Upper lobe of left lung (tissue), 4 donors: ENCODE results near the gene KCNIP1.

Experiments used
- CTCF ChIP-seq, 6 experiments: fragments of 450-650 bp in 4 of 6; fragments of 200-600 bp in 2 of 6; sonication (generic) in 2 of 6; IDR thresholded peaks; one replicate each; pipeline ENCODE4 v1.5.1; 2016 to 2019; ENCODE audit warnings: antibody characterized with exemption in 6 of 6
- EP300 ChIP-seq, 4 donors: sonication (generic); formaldehyde crosslinking; IDR thresholded peaks; one replicate each; pipeline ENCODE4 v1.5.1; 2017; ENCODE audit warnings: antibody characterized with exemption in 4 of 4, control low read depth in 2 of 4
- POLR2A ChIP-seq, 4 donors: fragments of 450-650 bp; IDR thresholded peaks; one replicate each; pipeline ENCODE4 v1.5.1; 2016 to 2017; ENCODE audit warnings: antibody characterized with exemption in 4 of 4, mild to moderate bottlenecking in 2 of 4

- TF ChIP-seq CTCF (IDR thresholded peaks at IDR 0.05) (no peak), EP300 (IDR thresholded peaks at IDR 0.05) (no peak), POLR2A (IDR thresholded peaks at IDR 0.05) (no peak)
Observed at GRCh38 chr5:170760113-170760512, 256.3 kb downstream of the KCNIP1 start.
